ENCODE measurements around the gene FGD4.

FGD4 gene

DNA sequence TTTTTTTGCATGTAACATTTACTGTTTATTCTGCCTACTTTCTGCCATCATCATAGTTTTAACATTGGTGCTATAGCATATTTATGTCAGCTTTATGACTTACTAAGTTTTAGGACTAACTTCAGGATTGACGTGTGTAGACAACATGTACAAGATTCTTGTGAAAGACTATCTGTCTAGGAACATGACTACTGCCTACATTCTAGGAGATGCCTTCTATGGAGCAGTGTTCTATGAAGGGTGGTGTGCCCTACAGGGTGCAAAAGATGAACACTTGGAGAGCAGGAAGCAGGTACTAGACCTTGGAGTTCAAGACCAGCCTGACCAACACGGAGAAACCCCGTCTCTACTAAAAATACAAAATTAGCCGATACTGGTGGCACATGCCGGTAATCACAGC is 118.6 kb downstream of the FGD4 start:
- TF ChIP-seq ESRRG (CRISPR knock-in tag; IDR thresholded peaks at IDR 0.05) (no peak), CSDC2 (CRISPR knock-in tag; IDR thresholded peaks at IDR 0.05) (no peak), ZNF565 (CRISPR knock-in tag; conservative IDR thresholded peaks at IDR 0.05; ENCODE audit: low read depth) (no peak), ZFP3 (CRISPR knock-in tag; IDR thresholded peaks at IDR 0.05) (no peak), ZC3H10 (CRISPR knock-in tag; IDR thresholded peaks at IDR 0.05) (no peak), PPARA (CRISPR knock-in tag; IDR thresholded peaks at IDR 0.05; ENCODE audit: borderline replicate concordance) (no peak)
- TF ChIP-seq, protein P1, sequence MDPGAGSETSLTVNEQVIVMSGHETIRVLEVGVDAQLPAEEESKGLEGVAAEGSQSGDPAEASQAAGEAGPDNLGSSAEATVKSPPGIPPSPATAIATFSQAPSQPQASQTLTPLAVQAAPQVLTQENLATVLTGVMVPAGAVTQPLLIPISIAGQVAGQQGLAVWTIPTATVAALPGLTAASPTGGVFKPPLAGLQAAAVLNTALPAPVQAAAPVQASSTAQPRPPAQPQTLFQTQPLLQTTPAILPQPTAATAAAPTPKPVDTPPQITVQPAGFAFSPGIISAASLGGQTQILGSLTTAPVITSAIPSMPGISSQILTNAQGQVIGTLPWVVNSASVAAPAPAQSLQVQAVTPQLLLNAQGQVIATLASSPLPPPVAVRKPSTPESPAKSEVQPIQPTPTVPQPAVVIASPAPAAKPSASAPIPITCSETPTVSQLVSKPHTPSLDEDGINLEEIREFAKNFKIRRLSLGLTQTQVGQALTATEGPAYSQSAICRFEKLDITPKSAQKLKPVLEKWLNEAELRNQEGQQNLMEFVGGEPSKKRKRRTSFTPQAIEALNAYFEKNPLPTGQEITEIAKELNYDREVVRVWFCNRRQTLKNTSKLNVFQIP (CRISPR knock-in tag; IDR thresholded peaks at IDR 0.05; ENCODE audit: borderline replicate concordance, low read depth): no peak
- TF ChIP-seq, protein P2, sequence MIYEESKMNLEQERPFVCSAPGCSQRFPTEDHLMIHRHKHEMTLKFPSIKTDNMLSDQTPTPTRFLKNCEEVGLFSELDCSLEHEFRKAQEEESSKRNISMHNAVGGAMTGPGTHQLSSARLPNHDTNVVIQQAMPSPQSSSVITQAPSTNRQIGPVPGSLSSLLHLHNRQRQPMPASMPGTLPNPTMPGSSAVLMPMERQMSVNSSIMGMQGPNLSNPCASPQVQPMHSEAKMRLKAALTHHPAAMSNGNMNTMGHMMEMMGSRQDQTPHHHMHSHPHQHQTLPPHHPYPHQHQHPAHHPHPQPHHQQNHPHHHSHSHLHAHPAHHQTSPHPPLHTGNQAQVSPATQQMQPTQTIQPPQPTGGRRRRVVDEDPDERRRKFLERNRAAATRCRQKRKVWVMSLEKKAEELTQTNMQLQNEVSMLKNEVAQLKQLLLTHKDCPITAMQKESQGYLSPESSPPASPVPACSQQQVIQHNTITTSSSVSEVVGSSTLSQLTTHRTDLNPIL (CRISPR knock-in tag; IDR thresholded peaks at IDR 0.05; ENCODE audit: low read depth): no peak
- TF ChIP-seq, protein P3, sequence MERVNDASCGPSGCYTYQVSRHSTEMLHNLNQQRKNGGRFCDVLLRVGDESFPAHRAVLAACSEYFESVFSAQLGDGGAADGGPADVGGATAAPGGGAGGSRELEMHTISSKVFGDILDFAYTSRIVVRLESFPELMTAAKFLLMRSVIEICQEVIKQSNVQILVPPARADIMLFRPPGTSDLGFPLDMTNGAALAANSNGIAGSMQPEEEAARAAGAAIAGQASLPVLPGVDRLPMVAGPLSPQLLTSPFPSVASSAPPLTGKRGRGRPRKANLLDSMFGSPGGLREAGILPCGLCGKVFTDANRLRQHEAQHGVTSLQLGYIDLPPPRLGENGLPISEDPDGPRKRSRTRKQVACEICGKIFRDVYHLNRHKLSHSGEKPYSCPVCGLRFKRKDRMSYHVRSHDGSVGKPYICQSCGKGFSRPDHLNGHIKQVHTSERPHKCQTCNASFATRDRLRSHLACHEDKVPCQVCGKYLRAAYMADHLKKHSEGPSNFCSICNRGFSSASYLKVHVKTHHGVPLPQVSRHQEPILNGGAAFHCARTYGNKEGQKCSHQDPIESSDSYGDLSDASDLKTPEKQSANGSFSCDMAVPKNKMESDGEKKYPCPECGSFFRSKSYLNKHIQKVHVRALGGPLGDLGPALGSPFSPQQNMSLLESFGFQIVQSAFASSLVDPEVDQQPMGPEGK (CRISPR knock-in tag; IDR thresholded peaks at IDR 0.05; ENCODE audit: borderline replicate concordance): no peak
- ATAC-seq: no peak

DNA sequence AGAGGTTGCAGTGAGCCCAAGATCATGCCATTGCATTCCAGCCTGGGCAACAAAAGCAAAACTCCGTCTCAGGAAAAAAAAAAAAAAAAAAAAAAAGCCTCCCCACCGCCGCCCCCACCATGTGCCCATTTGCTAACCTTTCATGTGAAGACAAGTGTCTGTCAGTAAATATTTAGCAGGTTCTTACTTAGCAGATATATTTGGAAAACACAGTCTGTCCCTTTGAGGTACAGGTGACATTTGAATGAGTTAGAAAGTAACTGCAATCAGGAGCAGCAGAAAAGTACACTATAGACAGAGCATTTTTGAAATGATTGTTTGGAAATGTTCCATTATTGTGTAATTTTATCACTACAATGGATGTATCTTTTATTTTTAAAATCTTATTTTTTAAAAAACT is 119.7 kb downstream of the FGD4 start:
- TF ChIP-seq ARNTL (CRISPR knock-in tag; IDR thresholded peaks at IDR 0.05; ENCODE audit: borderline replicate concordance, low read depth) (no peak), PPARA (CRISPR knock-in tag; IDR thresholded peaks at IDR 0.05; ENCODE audit: borderline replicate concordance) (no peak), ZFP30 (CRISPR knock-in tag; IDR thresholded peaks at IDR 0.05) (no peak), ESRRG (CRISPR knock-in tag; IDR thresholded peaks at IDR 0.05) (no peak), TOX (CRISPR knock-in tag; IDR thresholded peaks at IDR 0.05; ENCODE audit: borderline replicate concordance) (no peak), ZNF565 (CRISPR knock-in tag; conservative IDR thresholded peaks at IDR 0.05; ENCODE audit: low read depth) (no peak), GLIS3 (CRISPR knock-in tag; IDR thresholded peaks at IDR 0.05) (no peak), TCF4 (CRISPR knock-in tag; IDR thresholded peaks at IDR 0.05; ENCODE audit: borderline replicate concordance) (no peak), ISL1 (CRISPR knock-in tag; IDR thresholded peaks at IDR 0.05) (no peak), ZC3H10 (CRISPR knock-in tag; IDR thresholded peaks at IDR 0.05) (no peak), RARB (CRISPR knock-in tag; IDR thresholded peaks at IDR 0.05) (no peak), CSDC2 (CRISPR knock-in tag; IDR thresholded peaks at IDR 0.05) (no peak), ZNF70 (CRISPR knock-in tag; IDR thresholded peaks at IDR 0.05) (no peak), OSR1 (CRISPR knock-in tag; IDR thresholded peaks at IDR 0.05) (no peak)
- TF ChIP-seq, protein P4, sequence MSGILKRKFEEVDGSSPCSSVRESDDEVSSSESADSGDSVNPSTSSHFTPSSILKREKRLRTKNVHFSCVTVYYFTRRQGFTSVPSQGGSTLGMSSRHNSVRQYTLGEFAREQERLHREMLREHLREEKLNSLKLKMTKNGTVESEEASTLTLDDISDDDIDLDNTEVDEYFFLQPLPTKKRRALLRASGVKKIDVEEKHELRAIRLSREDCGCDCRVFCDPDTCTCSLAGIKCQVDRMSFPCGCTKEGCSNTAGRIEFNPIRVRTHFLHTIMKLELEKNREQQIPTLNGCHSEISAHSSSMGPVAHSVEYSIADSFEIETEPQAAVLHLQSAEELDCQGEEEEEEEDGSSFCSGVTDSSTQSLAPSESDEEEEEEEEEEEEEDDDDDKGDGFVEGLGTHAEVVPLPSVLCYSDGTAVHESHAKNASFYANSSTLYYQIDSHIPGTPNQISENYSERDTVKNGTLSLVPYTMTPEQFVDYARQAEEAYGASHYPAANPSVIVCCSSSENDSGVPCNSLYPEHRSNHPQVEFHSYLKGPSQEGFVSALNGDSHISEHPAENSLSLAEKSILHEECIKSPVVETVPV (CRISPR knock-in tag; IDR thresholded peaks at IDR 0.05): no peak
- TF ChIP-seq, protein P2 (CRISPR knock-in tag; IDR thresholded peaks at IDR 0.05; ENCODE audit: low read depth): no peak
- TF ChIP-seq, protein P3 (CRISPR knock-in tag; IDR thresholded peaks at IDR 0.05; ENCODE audit: borderline replicate concordance): no peak
- TF ChIP-seq, protein P1 (CRISPR knock-in tag; IDR thresholded peaks at IDR 0.05; ENCODE audit: borderline replicate concordance, low read depth): no peak
- TF ChIP-seq, protein P5, sequence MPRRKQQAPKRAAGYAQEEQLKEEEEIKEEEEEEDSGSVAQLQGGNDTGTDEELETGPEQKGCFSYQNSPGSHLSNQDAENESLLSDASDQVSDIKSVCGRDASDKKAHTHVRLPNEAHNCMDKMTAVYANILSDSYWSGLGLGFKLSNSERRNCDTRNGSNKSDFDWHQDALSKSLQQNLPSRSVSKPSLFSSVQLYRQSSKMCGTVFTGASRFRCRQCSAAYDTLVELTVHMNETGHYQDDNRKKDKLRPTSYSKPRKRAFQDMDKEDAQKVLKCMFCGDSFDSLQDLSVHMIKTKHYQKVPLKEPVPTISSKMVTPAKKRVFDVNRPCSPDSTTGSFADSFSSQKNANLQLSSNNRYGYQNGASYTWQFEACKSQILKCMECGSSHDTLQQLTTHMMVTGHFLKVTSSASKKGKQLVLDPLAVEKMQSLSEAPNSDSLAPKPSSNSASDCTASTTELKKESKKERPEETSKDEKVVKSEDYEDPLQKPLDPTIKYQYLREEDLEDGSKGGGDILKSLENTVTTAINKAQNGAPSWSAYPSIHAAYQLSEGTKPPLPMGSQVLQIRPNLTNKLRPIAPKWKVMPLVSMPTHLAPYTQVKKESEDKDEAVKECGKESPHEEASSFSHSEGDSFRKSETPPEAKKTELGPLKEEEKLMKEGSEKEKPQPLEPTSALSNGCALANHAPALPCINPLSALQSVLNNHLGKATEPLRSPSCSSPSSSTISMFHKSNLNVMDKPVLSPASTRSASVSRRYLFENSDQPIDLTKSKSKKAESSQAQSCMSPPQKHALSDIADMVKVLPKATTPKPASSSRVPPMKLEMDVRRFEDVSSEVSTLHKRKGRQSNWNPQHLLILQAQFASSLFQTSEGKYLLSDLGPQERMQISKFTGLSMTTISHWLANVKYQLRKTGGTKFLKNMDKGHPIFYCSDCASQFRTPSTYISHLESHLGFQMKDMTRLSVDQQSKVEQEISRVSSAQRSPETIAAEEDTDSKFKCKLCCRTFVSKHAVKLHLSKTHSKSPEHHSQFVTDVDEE (CRISPR knock-in tag; IDR thresholded peaks at IDR 0.05): no peak
- no peak for ATAC-seq

All from SK-N-SH treated with all-trans-retinoic acid at 6 μM for 48 hours (cell line).